NOMO-1 treated with dmso at 0.1 percent for 144 hours (cell line): ENCODE data around the gene RPL12.

Experiments
- DNase-seq: peaks from one replicate; lab custom pipeline; 2025; ENCODE audit not compliant: unreplicated experiment; lab: John Stamatoyannopoulos, UW

RPL12 gene

DNA sequence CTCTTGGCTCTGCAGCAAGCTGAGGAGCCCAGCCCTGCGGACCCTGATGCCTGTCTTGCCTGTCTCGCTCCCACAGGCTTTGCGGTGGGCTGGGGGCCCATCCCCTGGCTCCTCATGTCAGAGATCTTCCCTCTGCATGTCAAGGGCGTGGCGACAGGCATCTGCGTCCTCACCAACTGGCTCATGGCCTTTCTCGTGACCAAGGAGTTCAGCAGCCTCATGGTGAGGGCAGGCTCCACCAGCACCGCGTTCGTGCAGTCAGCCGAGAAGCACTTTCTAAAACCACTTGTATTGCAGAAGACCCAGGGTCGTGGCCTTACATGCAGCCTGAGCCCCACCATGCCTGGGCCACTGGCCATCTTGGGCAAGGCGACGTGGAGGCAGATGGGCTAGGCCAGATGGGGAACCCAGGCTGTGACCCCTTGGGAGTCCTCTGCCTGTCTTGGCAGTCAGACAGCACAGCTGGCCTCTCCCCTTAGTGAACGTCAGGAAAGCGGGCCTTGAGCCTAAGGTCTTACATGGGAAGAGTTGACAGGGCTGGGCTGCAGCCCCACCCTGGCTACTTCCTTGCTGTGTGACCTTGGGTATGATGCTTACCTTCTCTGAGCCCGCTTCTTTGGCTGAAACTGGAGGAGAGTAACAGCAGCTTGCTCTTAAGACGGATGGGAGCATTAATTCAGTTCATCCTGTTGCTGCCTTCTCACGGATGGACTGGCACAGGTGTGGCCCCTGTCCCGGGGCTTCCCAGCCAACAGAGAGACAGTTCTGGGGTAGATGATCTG lies 45.7 kb downstream of the RPL12 start:
- DNase-seq = no peak

DNA sequence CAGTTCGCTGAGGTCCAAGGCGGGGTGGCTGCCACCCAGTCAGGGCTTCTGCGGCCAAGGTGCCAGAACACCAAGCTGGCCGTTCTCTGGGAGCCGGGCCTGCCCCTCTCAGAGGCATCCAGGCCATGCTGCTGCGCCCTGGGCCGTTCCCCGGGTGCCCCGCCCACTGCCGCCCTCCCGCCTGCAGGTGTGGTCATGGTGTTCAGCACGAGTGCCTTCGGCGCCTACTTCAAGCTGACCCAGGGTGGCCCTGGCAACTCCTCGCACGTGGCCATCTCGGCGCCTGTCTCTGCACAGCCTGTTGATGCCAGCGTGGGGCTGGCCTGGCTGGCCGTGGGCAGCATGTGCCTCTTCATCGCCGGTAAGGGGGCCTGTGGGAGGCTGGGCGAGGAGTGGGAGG lies 46.6 kb downstream of the RPL12 start:
- DNase-seq = no peak

DNA sequence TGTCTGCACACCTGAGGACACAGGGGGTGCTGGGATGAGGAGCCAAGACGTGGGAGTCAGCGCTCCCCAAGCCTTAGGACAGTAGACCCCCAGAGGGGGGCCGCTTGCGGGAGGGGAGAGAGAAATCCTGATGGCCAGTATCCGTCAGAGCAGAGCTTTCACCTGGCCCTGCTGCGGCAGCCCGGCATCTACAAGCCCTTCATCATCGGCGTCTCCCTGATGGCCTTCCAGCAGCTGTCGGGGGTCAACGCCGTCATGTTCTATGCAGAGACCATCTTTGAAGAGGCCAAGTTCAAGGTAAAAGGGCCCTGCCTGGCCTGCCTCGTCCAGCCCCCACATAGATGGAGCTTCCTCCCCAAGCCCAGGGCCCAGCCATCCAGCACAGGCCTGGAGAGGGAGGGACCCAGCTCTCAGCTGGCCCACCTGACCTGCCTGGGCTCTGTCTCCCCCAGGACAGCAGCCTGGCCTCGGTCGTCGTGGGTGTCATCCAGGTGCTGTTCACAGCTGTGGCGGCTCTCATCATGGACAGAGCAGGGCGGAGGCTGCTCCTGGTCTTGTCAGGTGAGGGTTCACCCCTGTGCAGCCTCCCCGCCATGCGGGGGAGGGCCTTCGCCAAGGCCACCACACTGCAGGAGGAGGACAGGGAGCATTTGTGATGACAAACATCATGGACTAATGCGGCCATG lies 47.6 kb downstream of the RPL12 start:
- DNase-seq = no peak

DNA sequence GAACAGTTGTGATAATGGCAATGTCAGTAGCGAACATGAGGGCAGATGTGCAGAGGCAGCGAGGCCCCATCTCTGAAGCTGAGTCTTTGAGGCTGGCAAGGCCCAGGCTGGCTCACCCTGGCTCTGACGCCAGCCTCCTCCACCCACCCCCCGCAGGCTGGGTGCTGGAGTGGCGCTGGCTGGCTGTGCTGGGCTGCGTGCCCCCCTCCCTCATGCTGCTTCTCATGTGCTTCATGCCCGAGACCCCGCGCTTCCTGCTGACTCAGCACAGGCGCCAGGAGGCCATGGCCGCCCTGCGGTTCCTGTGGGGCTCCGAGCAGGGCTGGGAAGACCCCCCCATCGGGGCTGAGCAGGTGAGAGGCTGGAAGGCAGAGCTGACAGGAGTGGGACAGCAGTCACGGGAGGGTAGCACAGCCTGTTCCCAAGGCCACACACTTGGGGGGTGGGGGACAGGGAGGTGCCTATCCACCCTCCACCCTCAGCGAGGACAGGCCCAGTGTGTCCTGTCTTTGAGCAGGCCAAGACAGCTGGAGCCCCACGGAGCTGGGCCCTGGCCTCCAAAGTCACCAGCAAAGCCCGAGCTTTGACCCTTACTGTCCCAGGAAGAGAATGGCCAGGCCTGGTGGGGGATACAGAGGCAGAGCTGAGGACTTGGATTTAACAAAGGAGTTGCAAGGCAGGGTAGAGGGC lies 48.7 kb downstream of the RPL12 start:
- DNase-seq = no peak

DNA sequence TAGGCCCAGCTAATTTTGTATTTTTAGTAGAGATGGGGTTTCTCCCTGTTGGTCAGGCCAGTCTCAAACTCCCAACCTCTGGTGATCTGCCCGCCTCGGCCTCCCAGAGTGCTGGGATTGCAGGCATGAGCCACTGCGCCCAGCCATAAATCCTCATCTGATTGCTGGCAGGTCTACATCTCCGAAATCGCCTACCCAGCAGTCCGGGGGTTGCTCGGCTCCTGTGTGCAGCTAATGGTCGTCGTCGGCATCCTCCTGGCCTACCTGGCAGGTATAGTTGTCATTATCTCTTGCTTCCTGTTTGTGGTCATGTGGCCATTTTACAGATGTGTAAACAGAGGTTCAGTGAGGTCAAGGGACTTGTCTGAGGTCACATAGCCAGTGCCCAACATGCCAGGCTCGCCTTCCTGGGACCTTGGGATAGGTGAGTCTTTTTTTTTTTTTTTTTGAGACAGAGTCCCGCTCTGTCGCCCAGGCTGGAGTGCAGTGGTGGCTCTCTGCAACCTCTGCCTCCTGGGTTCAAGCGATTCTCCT lies 51.4 kb downstream of the RPL12 start:
- no peak for DNase-seq

DNA sequence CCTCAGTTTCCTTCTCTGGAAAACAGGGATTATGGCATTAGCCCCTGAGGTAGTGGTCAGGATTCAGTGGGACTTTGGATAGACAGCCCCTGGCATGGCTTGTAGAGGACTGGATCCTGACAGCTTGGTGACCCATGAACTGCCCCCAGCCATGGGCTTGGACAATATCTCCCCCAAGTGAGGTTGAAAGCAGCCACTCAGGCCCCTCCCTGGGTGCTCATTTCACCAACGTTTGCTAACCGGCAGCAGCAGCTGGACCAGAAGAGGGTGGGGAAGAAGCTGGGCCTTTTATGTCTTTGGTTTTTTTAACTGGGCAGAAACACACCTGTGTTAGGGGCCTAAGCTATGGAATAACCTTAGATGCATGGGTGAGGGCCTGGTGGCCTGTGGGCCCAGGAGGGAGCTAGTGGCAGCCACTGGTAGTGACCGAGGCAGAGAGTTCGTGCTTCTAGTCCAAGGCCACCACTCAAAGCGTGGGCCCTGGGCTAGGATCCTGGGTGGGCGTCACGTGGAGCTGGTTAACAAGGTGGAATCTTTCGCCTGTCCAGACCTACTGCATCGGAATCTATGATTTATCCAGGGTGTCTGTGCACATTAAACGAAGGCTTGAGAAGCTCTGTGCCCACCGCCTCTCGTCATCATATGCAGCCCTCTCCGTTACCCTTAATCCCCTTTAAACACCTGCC lies 52.3 kb downstream of the RPL12 start:
- DNase-seq = no peak

DNA sequence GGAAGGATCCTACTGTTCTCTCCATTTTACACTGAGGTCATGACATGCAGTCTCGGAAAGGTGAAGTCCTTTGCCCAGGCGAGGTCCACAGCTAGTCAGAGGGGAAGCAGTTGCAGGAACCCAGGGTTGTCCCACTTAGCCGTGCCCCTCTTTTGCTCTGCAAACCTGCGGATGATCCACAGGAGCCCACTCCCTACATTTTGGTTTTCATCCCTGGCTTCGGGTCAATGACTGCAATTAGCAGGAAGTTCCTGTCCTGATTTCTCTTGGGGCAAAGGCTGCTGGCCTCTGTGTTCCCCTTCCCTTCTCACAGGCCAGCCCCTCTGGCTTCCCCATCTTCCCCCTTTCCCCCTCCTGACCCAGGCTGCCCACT lies 52.9 kb downstream of the RPL12 start:
- DNase-seq = no peak
